MM.1S (cell line): Measurements from ENCODE around the gene RASL10A.

Experiments
- DNase-seq: peaks from one replicate; pipeline ENCODE4 v3.0.0-alpha.2; 2015
- H2AFZ ChIP-seq: fragments of 300-600 bp; sonication (generic); 2 replicates; pipeline ENCODE4 v1.6.0; 2016; ENCODE audit warnings: antibody characterized with exemption, low read length
- H3F3A ChIP-seq: fragments of 300-600 bp; sonication (generic); 2 replicates; pipeline ENCODE4 v1.6.1; 2016; ENCODE audit warnings: mild to moderate bottlenecking, antibody characterized with exemption, low read length, moderate library complexity, mixed read lengths; ENCODE audit not compliant: insufficient read depth
- H3K27ac ChIP-seq: fragments of 300-600 bp; sonication (generic); 2 replicates; pipeline ENCODE4 v1.5.1; 2016; ENCODE audit warnings: mild to moderate bottlenecking, low read length
- H3K27me3 ChIP-seq: fragments of 300-600 bp; sonication (generic); replicated peaks from 2 replicates; pipeline ENCODE4 v1.6.0; 2016; ENCODE audit warnings: low read length; ENCODE audit not compliant: insufficient read depth
- H3K36me3 ChIP-seq: fragments of 300-600 bp; sonication (generic); replicated peaks from 2 replicates; pipeline ENCODE4 v1.6.1; 2016; ENCODE audit warnings: mild to moderate bottlenecking, low read length, mixed read lengths; ENCODE audit not compliant: insufficient read depth
- H3K4me1 ChIP-seq: fragments of 300-600 bp; sonication (generic); 2 replicates; pipeline ENCODE4 v1.6.1; 2016; ENCODE audit warnings: low read length, mixed read lengths
- H3K4me2 ChIP-seq: fragments of 300-600 bp; sonication (generic); 2 replicates; pipeline ENCODE4 v1.6.0; 2016; ENCODE audit warnings: low read depth, low read length
- H3K4me3 ChIP-seq: fragments of 300-600 bp; sonication (generic); 2 replicates; pipeline ENCODE4 v1.5.1; 2016; ENCODE audit warnings: low read length, mixed read lengths
- H3K79me2 ChIP-seq: fragments of 300-600 bp; sonication (generic); 2 replicates; pipeline ENCODE4 v1.6.1; 2016; ENCODE audit warnings: mixed run types, low read length, mixed read lengths
- H3K9ac ChIP-seq: fragments of 300-600 bp; sonication (generic); 2 replicates; pipeline ENCODE4 v1.6.1; 2016; ENCODE audit warnings: low read length, mixed read lengths
- H3K9me2 ChIP-seq: fragments of 300-600 bp; sonication (generic); replicated peaks from 2 replicates; pipeline ENCODE4 v1.6.1; 2016; ENCODE audit warnings: mild to moderate bottlenecking, low read length, mixed read lengths; ENCODE audit not compliant: insufficient read depth
- H3K9me3 ChIP-seq: fragments of 300-600 bp; sonication (generic); replicated peaks from 2 replicates; pipeline ENCODE4 v1.6.1; 2016; ENCODE audit warnings: mild to moderate bottlenecking, low read length, mixed read lengths; ENCODE audit not compliant: insufficient read depth
- H4K20me1 ChIP-seq: fragments of 300-600 bp; sonication (generic); 2 replicates; pipeline ENCODE4 v1.6.1; 2016; ENCODE audit warnings: mild to moderate bottlenecking, low read length, moderate library complexity, mixed read lengths; ENCODE audit not compliant: insufficient read depth
- EZH2 ChIP-seq: fragments of 300-600 bp; sonication (generic); optimal IDR thresholded peaks from 2 replicates; pipeline ENCODE3; 2017; ENCODE audit warnings: low read depth, mild to moderate bottlenecking, antibody characterized with exemption, low read length, mixed read lengths
- EZH2phosphoT487 ChIP-seq: fragments of 300-600 bp; sonication (generic); IDR thresholded peaks from 2 replicates; pipeline ENCODE4 v1.6.1; 2018; ENCODE audit warnings: antibody characterized with exemption, low read length
- TF ChIP-seq, protein P1 (sequence below): fragments of 300-600 bp; sonication (generic); IDR thresholded peaks from 2 replicates; pipeline ENCODE4 v1.5.1; 2016; ENCODE audit warnings: antibody characterized with exemption, low read length, mixed read lengths

The RASL10A gene

DNA sequence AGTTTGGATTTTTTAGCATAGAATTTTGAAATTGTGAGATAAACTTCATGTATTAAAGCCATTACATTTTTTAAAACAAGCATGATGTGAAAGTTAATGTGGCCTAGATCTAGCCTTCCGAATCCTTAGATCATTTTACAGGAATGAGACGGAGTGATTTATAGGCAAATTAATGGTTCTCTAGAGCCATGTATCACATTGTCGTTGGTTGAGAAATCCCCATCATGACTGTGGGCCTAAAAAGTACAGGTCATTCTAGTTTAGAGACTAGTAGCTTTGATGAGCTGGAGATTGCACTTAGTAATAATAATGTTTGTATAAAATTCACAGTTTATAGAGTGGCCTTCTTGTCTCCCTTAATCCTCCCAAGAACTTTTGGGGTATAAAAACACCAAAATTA lies 40.3 kb downstream of the RASL10A start:
- no peaks in the 10 kb centered on the region; the same call in 1 of the 2 replicates for H3F3A ChIP-seq
- H2AFZ ChIP-seq = no peak overlapping the region
- H3K9ac ChIP-seq = no peak overlapping the region
- peaks cover 94% of the 10 kb centered on the region for H4K20me1 ChIP-seq
- H3K4me1 ChIP-seq = peaks cover 14% of the 10 kb centered on the region
- H3K4me2 ChIP-seq = no peak overlapping the region
- peaks cover 66% of the 10 kb centered on the region for H3K36me3 ChIP-seq
- no peak overlapping the region for H3K4me3 ChIP-seq
- H3K27me3 ChIP-seq = no peaks in the 10 kb centered on the region
- peaks cover 99% of the 10 kb centered on the region for H3K79me2 ChIP-seq
- no peak for DNase-seq
- H3K9me2 ChIP-seq = no peaks in the 10 kb centered on the region
- H3K9me3 ChIP-seq = no peaks in the 10 kb centered on the region
- no peak for TF ChIP-seq EZH2phosphoT487
- TF ChIP-seq, protein P1, sequence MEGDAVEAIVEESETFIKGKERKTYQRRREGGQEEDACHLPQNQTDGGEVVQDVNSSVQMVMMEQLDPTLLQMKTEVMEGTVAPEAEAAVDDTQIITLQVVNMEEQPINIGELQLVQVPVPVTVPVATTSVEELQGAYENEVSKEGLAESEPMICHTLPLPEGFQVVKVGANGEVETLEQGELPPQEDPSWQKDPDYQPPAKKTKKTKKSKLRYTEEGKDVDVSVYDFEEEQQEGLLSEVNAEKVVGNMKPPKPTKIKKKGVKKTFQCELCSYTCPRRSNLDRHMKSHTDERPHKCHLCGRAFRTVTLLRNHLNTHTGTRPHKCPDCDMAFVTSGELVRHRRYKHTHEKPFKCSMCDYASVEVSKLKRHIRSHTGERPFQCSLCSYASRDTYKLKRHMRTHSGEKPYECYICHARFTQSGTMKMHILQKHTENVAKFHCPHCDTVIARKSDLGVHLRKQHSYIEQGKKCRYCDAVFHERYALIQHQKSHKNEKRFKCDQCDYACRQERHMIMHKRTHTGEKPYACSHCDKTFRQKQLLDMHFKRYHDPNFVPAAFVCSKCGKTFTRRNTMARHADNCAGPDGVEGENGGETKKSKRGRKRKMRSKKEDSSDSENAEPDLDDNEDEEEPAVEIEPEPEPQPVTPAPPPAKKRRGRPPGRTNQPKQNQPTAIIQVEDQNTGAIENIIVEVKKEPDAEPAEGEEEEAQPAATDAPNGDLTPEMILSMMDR = no peak
- TF ChIP-seq EZH2 = no peak
- no peak overlapping the region for H3K27ac ChIP-seq

GRCh38 chr22:29272624-29273023 lies 42.9 kb downstream of the RASL10A start:
- Histone ChIP-seq H3K27me3 (no peaks in the 10 kb centered on the region), H3K27ac (no peak overlapping the region), H3K4me2 (no peak overlapping the region), H3K36me3 (peaks cover 50% of the 10 kb centered on the region), H3K4me3 (no peak overlapping the region), H3K9me2 (no peaks in the 10 kb centered on the region), H3F3A (0 out of 2 replicates have a peak, but pooled peaks cover 8% of the 10 kb centered on the region), H2AFZ (no peak overlapping the region), H3K9ac (no peak overlapping the region), H3K9me3 (no peaks in the 10 kb centered on the region), H4K20me1 (peaks cover 86% of the 10 kb centered on the region), H3K79me2 (peaks cover 99% of the 10 kb centered on the region), H3K4me1 (peaks cover 17% of the 10 kb centered on the region)
- DNase-seq = no peak
- TF ChIP-seq, protein P1 = no peak
- no peak for TF ChIP-seq EZH2
- TF ChIP-seq EZH2phosphoT487 = no peak

GRCh38 chr22:29270475-29271271 lies 44.8 kb downstream of the RASL10A start:
- peaks cover 67% of the 10 kb centered on the region for H4K20me1 ChIP-seq
- peak overlapping the region; percentile 87 for H3K4me3 ChIP-seq
- TF ChIP-seq EZH2phosphoT487 = no peak
- TF ChIP-seq, protein P1 = no peak
- peaks cover 33% of the 10 kb centered on the region for H3K36me3 ChIP-seq
- H3K9me3 ChIP-seq = no peaks in the 10 kb centered on the region
- H2AFZ ChIP-seq = no peak overlapping the region
- peak overlapping the region; percentile 99 for H3K4me2 ChIP-seq
- H3K4me1 ChIP-seq = peaks cover 21% of the 10 kb centered on the region
- no peak overlapping the region for H3K27ac ChIP-seq
- no peaks in the 10 kb centered on the region for H3K27me3 ChIP-seq
- H3F3A ChIP-seq = 0 out of 2 replicates have a peak, but pooled peaks cover 8% of the 10 kb centered on the region
- H3K79me2 ChIP-seq = peaks cover 98% of the 10 kb centered on the region
- peak overlapping the region; percentile 100; the same call in 1 of the 2 replicates for H3K9ac ChIP-seq
- no peak for DNase-seq
- H3K9me2 ChIP-seq = no peaks in the 10 kb centered on the region
